Osteocyte (in vitro differentiated cells): ENCODE data around the gene SLC51A. TPM values are rescaled to one million over a fixed set of nuclear protein-coding genes. Genes with fewer than 3 reads are reported as not detected.

Source experiments
- DNase-seq: peaks from one replicate; pipeline ENCODE4 v3.0.0; 2021; ENCODE audit warnings: mixed read lengths; ENCODE audit not compliant: unreplicated experiment; ENCODE audit errors: extremely low spot score
- H3K27ac Mint-ChIP-seq: one replicate; pipeline ENCODE4 v1.8.0; 2021; ENCODE audit warnings: mild to moderate bottlenecking, mixed read lengths; ENCODE audit not compliant: unreplicated experiment
- H3K27me3 Mint-ChIP-seq: one replicate; pipeline ENCODE4 v1.8.0; 2021; ENCODE audit warnings: mixed read lengths; ENCODE audit not compliant: unreplicated experiment
- H3K36me3 Mint-ChIP-seq: one replicate; pipeline ENCODE4 v1.8.0; 2021; ENCODE audit warnings: mixed read lengths; ENCODE audit not compliant: unreplicated experiment
- H3K4me1 Mint-ChIP-seq: one replicate; pipeline ENCODE4 v1.8.0; 2021; ENCODE audit warnings: mixed read lengths; ENCODE audit not compliant: unreplicated experiment
- H3K4me3 Mint-ChIP-seq: one replicate; pipeline ENCODE4 v1.8.0; 2021; ENCODE audit warnings: mild to moderate bottlenecking, moderate library complexity, mixed read lengths; ENCODE audit not compliant: unreplicated experiment
- H3K9me3 Mint-ChIP-seq: one replicate; pipeline ENCODE4 v1.8.0; 2021; ENCODE audit warnings: mixed read lengths; ENCODE audit not compliant: unreplicated experiment
- CTCF ChIP-seq: fragments of 200-600 bp; sonication (generic); IDR thresholded peaks from 2 replicates; pipeline ENCODE4 v1.5.0; 2021; ENCODE audit warnings: antibody characterized with exemption, mild to moderate bottlenecking, moderate library complexity
- total RNA-seq: library from RNA; stranded (reverse); gene quantifications from 2 replicates; pipeline ENCODE4 v1.2.1, GENCODE V29; 2021

Gene SLC51A
- total RNA-seq, 1 donor from 2014 or later = not detected

DNA sequence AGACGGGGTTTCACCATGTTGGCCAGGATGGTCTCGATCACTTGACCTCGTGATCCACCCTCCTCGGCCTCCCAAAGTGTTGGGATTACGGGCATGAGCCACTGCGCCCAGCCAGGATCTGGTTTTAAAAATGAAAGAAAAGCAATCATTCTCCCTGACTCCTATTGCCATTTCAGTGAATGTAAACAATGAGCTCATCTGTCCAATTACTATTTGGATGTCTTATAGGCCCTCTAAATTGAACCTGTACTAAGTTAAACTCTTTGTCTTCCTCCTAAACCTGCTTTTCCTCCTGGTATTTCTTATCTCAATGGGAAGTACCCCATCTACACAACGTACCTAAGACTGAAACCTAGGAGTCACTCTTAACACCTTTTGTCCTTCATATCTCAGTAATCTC is 47.5 kb downstream of the SLC51A start:
- peak overlapping the region; percentile 8 for H3K27ac Mint-ChIP-seq
- H3K4me1 Mint-ChIP-seq = peaks cover 10% of the 10 kb centered on the region
- DNase-seq = no peak
- no peak for TF ChIP-seq CTCF
- H3K4me3 Mint-ChIP-seq = no peak overlapping the region
- peaks cover 28% of the 10 kb centered on the region for H3K36me3 Mint-ChIP-seq
- no peaks in the 10 kb centered on the region for H3K27me3 Mint-ChIP-seq
- peaks cover 4% of the 10 kb centered on the region for H3K9me3 Mint-ChIP-seq

DNA sequence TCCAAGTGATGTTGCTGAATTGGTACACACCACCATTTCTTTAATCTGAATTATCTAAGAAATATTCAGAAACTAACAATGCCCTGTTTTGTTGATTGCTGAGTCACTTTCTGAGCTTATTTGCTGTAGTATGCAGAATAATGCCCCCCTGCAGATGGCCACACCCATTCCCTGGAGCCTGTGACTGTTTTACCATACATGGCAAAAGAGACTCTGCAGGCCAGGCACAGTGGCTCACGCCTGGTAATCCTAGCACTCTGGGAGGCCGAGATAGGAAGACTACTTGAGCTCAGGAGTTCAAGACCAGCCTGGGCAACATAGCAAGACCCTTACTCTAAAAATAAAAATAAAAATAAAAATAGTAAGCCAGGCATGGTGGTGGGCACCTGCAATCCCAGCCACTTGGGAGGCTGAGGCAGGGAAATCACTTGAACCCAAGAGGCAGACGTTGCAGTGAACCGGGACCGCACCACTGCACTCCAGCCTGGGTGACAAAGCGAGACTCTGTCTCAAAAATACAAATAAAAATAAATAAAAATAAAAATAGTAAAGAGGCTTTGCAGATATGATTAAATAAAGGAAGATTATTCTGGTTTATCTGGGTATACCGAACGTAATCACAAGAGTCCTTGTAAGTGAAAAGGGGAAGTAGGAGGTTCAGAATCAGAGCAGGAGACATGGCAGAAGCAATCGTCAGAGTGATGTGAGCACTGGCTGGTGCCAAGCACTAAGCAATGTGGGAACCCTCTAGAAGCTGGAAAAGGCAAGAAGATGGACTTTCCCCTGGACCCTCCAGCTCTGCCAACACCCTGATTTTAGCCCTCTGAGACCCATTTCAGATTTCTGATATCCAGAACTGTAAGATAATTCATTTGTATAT is 52.2 kb downstream of the SLC51A start:
- DNase-seq = no peak
- Mint-ChIP-seq H3K27ac (peak overlapping the region; percentile 67), H3K4me3 (no peak overlapping the region), H3K27me3 (no peaks in the 10 kb centered on the region), H3K9me3 (no peaks in the 10 kb centered on the region), H3K36me3 (peaks cover 29% of the 10 kb centered on the region), H3K4me1 (peaks cover 17% of the 10 kb centered on the region)
- no peak for TF ChIP-seq CTCF

DNA sequence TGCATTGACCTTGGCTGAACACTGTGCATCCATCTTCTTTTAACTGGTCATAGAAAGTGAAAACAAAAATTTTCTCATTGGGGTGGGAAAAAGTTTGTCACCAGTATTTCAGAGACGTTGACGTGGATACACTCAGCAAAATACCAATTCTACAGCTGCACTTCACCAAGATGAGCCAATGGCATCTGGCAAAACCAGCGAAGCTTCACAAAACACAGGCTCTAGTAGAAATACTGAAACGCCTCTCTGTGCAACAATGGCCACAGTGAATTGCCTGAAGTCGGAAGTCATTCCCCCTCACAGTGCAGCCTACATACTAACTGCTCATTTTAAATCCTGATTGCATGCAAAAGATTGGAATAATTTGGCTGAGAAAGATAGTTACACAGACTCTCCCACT is 54.2 kb downstream of the SLC51A start:
- no peak for TF ChIP-seq CTCF
- H3K9me3 Mint-ChIP-seq = peaks cover 3% of the 10 kb centered on the region
- H3K27ac Mint-ChIP-seq = no peak overlapping the region
- H3K4me1 Mint-ChIP-seq = peaks cover 23% of the 10 kb centered on the region
- H3K36me3 Mint-ChIP-seq = peaks cover 25% of the 10 kb centered on the region
- no peak overlapping the region for H3K4me3 Mint-ChIP-seq
- DNase-seq = no peak
- H3K27me3 Mint-ChIP-seq = no peaks in the 10 kb centered on the region

DNA sequence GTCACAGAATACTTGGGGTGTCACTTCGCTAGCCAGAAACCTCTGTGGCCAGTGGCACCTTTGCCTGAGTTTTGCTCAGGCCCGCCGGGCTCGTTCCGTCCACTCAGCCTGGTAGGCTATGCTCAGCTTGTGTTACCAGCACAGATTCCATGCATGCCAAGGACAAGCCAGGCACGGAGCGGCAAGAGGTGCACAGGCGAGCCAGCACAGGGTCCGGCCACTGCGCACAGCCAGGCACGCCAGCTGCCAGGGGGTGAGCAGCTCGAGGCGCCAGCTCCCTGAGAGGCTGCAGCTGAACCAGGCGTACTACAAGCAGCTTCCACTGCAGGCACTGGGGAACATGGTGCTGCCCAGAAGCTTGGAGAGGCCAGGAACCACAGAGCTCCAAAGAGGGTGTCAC is 56.5 kb downstream of the SLC51A start:
- Mint-ChIP-seq H3K4me1 (peaks cover 22% of the 10 kb centered on the region), H3K9me3 (peaks cover 3% of the 10 kb centered on the region), H3K27ac (no peak overlapping the region), H3K27me3 (no peaks in the 10 kb centered on the region), H3K4me3 (no peak overlapping the region), H3K36me3 (peaks cover 24% of the 10 kb centered on the region)
- no peak for DNase-seq
- TF ChIP-seq CTCF = no peak

GRCh38 chr3:196273655-196274054 is 57.3 kb downstream of the SLC51A start:
- H3K27ac Mint-ChIP-seq = no peak overlapping the region
- H3K9me3 Mint-ChIP-seq = peaks cover 3% of the 10 kb centered on the region
- no peak for DNase-seq
- peaks cover 22% of the 10 kb centered on the region for H3K4me1 Mint-ChIP-seq
- H3K4me3 Mint-ChIP-seq = no peak overlapping the region
- peaks cover 22% of the 10 kb centered on the region for H3K36me3 Mint-ChIP-seq
- no peak for TF ChIP-seq CTCF
- H3K27me3 Mint-ChIP-seq = no peaks in the 10 kb centered on the region
